Measurements from ENCODE around the gene IFT81. TPM values are rescaled to one million over a fixed set of nuclear protein-coding genes. Genes with fewer than 3 reads are reported as not detected.

Gene IFT81, protein sequence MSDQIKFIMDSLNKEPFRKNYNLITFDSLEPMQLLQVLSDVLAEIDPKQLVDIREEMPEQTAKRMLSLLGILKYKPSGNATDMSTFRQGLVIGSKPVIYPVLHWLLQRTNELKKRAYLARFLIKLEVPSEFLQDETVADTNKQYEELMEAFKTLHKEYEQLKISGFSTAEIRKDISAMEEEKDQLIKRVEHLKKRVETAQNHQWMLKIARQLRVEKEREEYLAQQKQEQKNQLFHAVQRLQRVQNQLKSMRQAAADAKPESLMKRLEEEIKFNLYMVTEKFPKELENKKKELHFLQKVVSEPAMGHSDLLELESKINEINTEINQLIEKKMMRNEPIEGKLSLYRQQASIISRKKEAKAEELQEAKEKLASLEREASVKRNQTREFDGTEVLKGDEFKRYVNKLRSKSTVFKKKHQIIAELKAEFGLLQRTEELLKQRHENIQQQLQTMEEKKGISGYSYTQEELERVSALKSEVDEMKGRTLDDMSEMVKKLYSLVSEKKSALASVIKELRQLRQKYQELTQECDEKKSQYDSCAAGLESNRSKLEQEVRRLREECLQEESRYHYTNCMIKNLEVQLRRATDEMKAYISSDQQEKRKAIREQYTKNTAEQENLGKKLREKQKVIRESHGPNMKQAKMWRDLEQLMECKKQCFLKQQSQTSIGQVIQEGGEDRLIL
- total RNA-seq = 10 to 100 TPM; 20.2 to 29.6 TPM
- 31.5 TPM for polyA plus RNA-seq (2013, experiment 1 of 2)
- polyA plus RNA-seq (2013, experiment 2 of 2) = 36.8 TPM
- long read RNA-seq, experiment 1, partial matches to known transcripts = 3 of 8 reads
- long read RNA-seq, experiment 1, other reads (novel, unspliced or antisense) = 5 of 8 reads
- long read RNA-seq, experiment 2, transcript IFT81-209 (19 exons, 2,710 nt) = major isoform, 34 of 62 reads
- long read RNA-seq, experiment 2, transcript IFT81-201 (19 exons, 3,108 nt) = minor isoform, 13 of 62 reads
- long read RNA-seq, experiment 2, partial matches to known transcripts = 3 of 62 reads
- long read RNA-seq, experiment 2, other reads (novel, unspliced or antisense) = 11 of 62 reads
- long read RNA-seq, experiment 3, transcript IFT81-201 (19 exons, 3,108 nt) = major isoform, 14 of 81 reads
- long read RNA-seq, experiment 3, transcript IFT81-202 (12 exons, 3,048 nt) = minor isoform, 6 of 81 reads
- long read RNA-seq, experiment 3, transcript IFT81-209 (19 exons, 2,710 nt) = major isoform, 14 of 81 reads
- long read RNA-seq, experiment 3, partial matches to known transcripts = 38 of 81 reads
- long read RNA-seq, experiment 3, other reads (novel, unspliced or antisense) = 9 of 81 reads
- long read RNA-seq, experiment 4, transcript IFT81-209 (19 exons, 2,710 nt) = major isoform, 14 of 34 reads
- long read RNA-seq, experiment 4, partial matches to known transcripts = 13 of 34 reads
- long read RNA-seq, experiment 4, other reads (novel, unspliced or antisense) = 4 of 34 reads

GRCh38 chr12:110124269-110124995 lies at the start of gene IFT81:
TSS of gene IFT81 (plus strand) at chr12:110124357. CDS start at chr12:110127381, 3,024 bp downstream.
- H3K27ac Mint-ChIP-seq = peak within 1 kb of the TSS; percentile 97
- H3K4me1 Mint-ChIP-seq = peaks cover 10% of the 10 kb centered on the region
- H3K27me3 Mint-ChIP-seq (ENCODE audit: insufficient read depth) = peaks cover 22% of the 10 kb centered on the region

GRCh38 chr12:110075880-110076279 lies 48.3 kb upstream of the IFT81 start:
- H3K4me3 ChIP-seq (ENCODE audit: low read length) = no peak overlapping the region
- H3K27ac ChIP-seq (ENCODE audit: low read depth, low read length) = no peak overlapping the region
- H3K4me1 Mint-ChIP-seq = no peaks in the 10 kb centered on the region
- no peaks in the 10 kb centered on the region for H3K36me3 ChIP-seq (ENCODE audit: control insufficient read depth, insufficient read depth, low read length)
- H3K27me3 Mint-ChIP-seq (ENCODE audit: insufficient read depth) = peaks cover 7% of the 10 kb centered on the region
- H3K4me3 Mint-ChIP-seq = no peak overlapping the region
- 86 to 100% methylated on average over 1 of the region's 1 CpG for WGBS, 2 experiments (ENCODE audit: insufficient coverage in 1 of 2, insufficient read length in 1 of 2)
- no peaks in the 10 kb centered on the region for H3K4me1 ChIP-seq (ENCODE audit: control insufficient read depth, insufficient read depth, low read length)
- no peaks in the 10 kb centered on the region for H3K9me3 Mint-ChIP-seq
- DNase-seq = no peak
- no peak overlapping the region for H3K9ac ChIP-seq (ENCODE audit: extremely low read depth, low read length, poor library complexity, severe bottlenecking)
- H3K27me3 ChIP-seq (ENCODE audit: control insufficient read depth, insufficient read depth, low read length, poor library complexity, severe bottlenecking) = no peaks in the 10 kb centered on the region
- no peaks in the 10 kb centered on the region for H3K9me3 ChIP-seq (ENCODE audit: control insufficient read depth, low read length)
- no peak for TF ChIP-seq CTCF (conservative IDR thresholded peaks at IDR 0.05)
- H3K27ac Mint-ChIP-seq = no peak overlapping the region
- no peaks in the 10 kb centered on the region for H3K36me3 Mint-ChIP-seq (ENCODE audit: low read depth)

More at GRCh38 chr12:110124269-110124995, at the start of gene IFT81:
- Histone ChIP-seq H3K27me3 (ENCODE audit: control insufficient read depth, insufficient read depth, low read length, poor library complexity, severe bottlenecking) (no peaks in the 10 kb centered on the region), H3K4me1 (ENCODE audit: control insufficient read depth, insufficient read depth, low read length) (peaks cover 2% of the 10 kb centered on the region), H3K27ac (ENCODE audit: low read depth, low read length) (peak within 1 kb of the TSS; percentile 77), H3K9me3 (ENCODE audit: control insufficient read depth, low read length) (no peaks in the 10 kb centered on the region), H3K36me3 (ENCODE audit: control insufficient read depth, insufficient read depth, low read length) (peaks cover 21% of the 10 kb centered on the region), H3K9ac (ENCODE audit: extremely low read depth, low read length, poor library complexity, severe bottlenecking) (peak within 1 kb of the TSS; percentile 93), H3K4me3 (ENCODE audit: low read length) (peak within 1 kb of the TSS; percentile 98)
- H3K4me3 Mint-ChIP-seq = peak within 1 kb of the TSS; percentile 87
- peaks cover 9% of the 10 kb centered on the region for H3K36me3 Mint-ChIP-seq (ENCODE audit: low read depth)
- 1 to 2% methylated on average over 36 to 61 of the region's 61 CpGs for WGBS, 2 experiments (ENCODE audit: insufficient coverage in 1 of 2, insufficient read length in 1 of 2)
- peak; percentile 11 for TF ChIP-seq CTCF (conservative IDR thresholded peaks at IDR 0.05)
- H3K9me3 Mint-ChIP-seq = no peaks in the 10 kb centered on the region
- peak; percentile 100 for DNase-seq

All from endodermal cell (in vitro differentiated cells).